MG63 (cell line): ENCODE data around the gene MZT2B. TPM values are rescaled to one million over a fixed set of nuclear protein-coding genes. Genes with fewer than 3 reads are reported as not detected.
"Not testable (repeated sequence)": the region's sequence is repeated elsewhere in the genome, so short reads cannot be mapped to it uniquely, and the experiment has no call there.

Experiments used
- DNase-seq: peaks from one replicate; pipeline ENCODE4 v3.0.0-alpha.2; 2020
- H3K27me3 ChIP-seq: fragments of 250-450 bp; sonication (Bioruptor Pico); 2 replicates; pipeline ENCODE4 v1.5.1; 2020; ENCODE audit warnings: mild to moderate bottlenecking, moderate library complexity
- H3K36me3 ChIP-seq: fragments of 250-450 bp; sonication (Bioruptor Pico); 2 replicates; pipeline ENCODE4 v1.5.1; 2020; ENCODE audit warnings: mild to moderate bottlenecking, moderate library complexity
- H3K4me3 ChIP-seq: fragments of 250-450 bp; sonication (Bioruptor Pico); 2 replicates; pipeline ENCODE4 v1.5.1; 2020; ENCODE audit warnings: mild to moderate bottlenecking, moderate library complexity
- H3K9me3 ChIP-seq: fragments of 250-450 bp; sonication (Bioruptor Pico); 2 replicates; pipeline ENCODE4 v1.5.1; 2020; ENCODE audit warnings: mild to moderate bottlenecking, moderate library complexity
- total RNA-seq: library from RNA; depleted of rRNA; stranded (reverse); fragments of >200 nt; shearing (Covaris generic); gene quantifications from 2 replicates; pipeline ENCODE4 v1.2.3, GENCODE V29; 2014; ENCODE audit warnings: low replicate concordance

The MZT2B gene
- total RNA-seq, 1 experiment from 2014 or later = 576 TPM

DNA sequence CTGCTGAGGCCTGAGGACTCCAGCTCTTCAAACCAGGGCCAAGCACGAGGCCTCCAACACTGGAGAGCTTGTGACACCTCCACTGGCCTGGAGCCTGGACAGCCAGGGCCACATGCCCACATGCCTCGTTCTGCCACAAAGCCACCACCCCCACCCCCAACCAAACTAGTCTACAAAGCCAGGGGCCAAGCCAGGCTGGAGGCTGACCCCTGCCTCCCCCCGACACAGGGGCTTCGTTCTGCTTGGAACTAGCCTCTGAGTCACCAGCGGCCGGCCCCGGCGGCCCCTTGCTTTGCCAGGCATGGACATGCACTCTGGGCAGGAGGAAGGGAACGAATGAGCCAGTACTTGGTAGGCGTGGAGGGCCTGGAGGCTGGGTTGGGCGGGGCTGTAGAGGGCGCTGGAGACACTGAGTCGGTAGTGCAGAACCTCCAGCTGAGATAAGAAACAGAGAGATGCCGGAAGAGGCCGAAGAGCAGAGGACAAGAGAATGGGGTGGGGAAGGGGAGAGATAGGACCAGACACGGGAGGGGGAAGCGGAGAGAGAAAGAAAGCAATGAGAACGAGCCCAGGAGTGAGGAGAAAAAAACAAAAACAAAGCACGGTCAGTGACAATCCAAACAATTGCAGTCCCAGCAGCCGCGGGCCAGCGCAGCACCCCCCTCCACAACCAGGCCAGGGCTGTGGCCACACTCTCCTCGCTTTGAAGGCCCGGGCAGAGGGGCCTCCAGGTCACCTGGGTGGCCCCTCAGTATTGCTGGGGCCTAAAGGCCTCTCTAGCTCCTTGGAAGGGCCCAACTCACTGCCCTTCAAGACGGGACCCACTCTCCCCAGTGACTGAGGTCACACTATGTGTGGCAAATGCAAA, 21.0 kb upstream of the MZT2B start:
- not testable (repeated sequence) for H3K27me3 ChIP-seq, DNase-seq, H3K4me3 ChIP-seq, H3K9me3 ChIP-seq
- H3K36me3 ChIP-seq = peaks cover 13% of the 10 kb centered on the region

DNA sequence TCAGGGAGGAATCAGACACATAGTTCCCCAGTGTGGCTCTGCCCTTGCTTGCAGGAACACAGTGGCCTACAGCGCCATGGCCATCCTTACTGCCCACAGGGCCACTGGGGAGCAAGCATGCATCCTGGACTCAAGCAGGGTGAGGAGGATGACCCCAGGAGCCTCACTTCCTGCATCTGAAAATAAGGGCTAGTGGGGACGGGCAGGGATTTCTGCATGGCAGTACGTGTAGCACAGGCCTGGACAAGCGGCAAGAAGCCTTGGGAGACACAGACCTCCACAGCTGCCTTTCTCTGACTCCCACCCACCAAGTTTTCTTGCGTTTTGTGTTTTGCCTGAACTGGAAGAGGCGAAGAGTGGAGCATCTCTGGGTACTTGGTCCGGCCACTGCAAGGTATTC, 19.6 kb upstream of the MZT2B start:
- H3K9me3 ChIP-seq = not testable (repeated sequence)

DNA sequence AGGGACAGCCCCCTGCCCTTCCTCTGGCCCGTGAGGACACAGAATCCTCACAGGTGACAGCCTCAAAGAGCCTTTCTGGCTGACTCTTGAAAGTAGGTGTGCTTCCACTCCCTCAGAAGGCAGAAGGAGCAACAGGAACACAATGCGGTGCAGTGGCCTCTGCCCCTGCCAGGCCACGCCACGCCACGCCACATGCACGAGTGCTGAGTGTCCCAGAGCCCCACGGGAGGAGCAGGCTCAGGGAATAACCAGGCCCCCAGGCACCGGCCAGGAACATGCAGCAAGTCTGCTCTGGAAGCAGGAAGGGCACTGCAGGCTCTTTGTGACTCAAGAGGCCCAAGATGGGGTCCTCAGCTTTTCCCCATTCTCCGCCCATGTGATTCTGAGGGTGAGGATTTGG, 19.1 kb upstream of the MZT2B start:
- Histone ChIP-seq H3K9me3 (no peaks in the 10 kb centered on the region), H3K36me3 (peaks cover 14% of the 10 kb centered on the region), H3K4me3 (no peak overlapping the region), H3K27me3 (no peaks in the 10 kb centered on the region)
- DNase-seq = no peak

More for the DNA sequence above, 19.6 kb upstream of the MZT2B start:
- H3K4me3 ChIP-seq, DNase-seq, H3K27me3 ChIP-seq: not testable (repeated sequence)
- H3K36me3 ChIP-seq = peaks cover 14% of the 10 kb centered on the region

- no peaks in the 10 kb centered on the region for H3K9me3 ChIP-seq
- H3K4me3 ChIP-seq = no peak overlapping the region
- DNase-seq = no peak
- H3K27me3 ChIP-seq = no peaks in the 10 kb centered on the region
- H3K36me3 ChIP-seq = peaks cover 14% of the 10 kb centered on the region
Observed at GRCh38 chr2:130165293-130166016, 16.6 kb upstream of the MZT2B start.

DNA sequence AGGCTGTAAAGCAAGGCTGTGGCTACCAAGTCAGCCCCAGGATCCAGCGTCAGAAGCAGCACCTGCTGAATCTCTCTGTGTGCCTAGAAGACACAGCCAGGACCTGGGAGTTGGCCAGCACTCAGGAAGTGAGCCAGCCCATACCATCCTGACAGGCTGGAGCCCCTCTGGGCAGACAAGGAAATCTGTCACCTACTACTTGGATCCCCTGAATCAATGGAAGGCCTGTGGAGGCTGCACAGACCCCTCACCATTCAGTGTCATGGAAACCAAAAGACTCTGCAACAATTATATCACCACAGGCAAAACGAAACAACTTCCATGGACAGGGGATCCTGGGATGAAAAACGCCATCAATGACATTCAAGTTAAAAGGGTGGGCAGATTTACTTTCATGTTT, 15.5 kb upstream of the MZT2B start:
- not testable (repeated sequence) for H3K27me3 ChIP-seq, DNase-seq, H3K4me3 ChIP-seq, H3K9me3 ChIP-seq
- H3K36me3 ChIP-seq = peaks cover 14% of the 10 kb centered on the region

GRCh38 chr2:130169163-130169562, 12.9 kb upstream of the MZT2B start:
- not testable (repeated sequence) for H3K4me3 ChIP-seq, H3K9me3 ChIP-seq, DNase-seq, H3K27me3 ChIP-seq
- H3K36me3 ChIP-seq = peaks cover 13% of the 10 kb centered on the region

DNA sequence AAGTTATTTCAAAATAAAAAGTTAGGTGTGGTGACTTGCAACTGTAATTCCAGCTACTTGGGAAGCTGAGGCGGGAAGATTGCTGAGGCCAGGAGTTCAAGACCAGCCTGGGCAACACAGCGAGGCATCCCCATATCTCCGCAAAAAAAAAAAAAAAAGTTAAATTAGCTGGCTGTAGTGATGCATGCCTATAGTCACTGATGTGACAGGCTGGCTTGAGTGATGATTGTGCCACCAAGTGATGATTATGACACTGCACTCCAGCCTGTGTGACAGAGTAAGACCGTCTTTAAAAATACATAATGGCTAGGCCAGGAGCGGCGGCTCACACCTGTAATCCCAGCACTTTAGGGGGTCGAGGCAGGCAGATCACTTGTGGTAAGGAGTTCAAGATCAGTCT, 12.2 kb upstream of the MZT2B start:
- peaks cover 15% of the 10 kb centered on the region for H3K36me3 ChIP-seq
- H3K27me3 ChIP-seq = no peaks in the 10 kb centered on the region
- no peak overlapping the region for H3K4me3 ChIP-seq
- no peaks in the 10 kb centered on the region for H3K9me3 ChIP-seq
- no peak for DNase-seq

DNA sequence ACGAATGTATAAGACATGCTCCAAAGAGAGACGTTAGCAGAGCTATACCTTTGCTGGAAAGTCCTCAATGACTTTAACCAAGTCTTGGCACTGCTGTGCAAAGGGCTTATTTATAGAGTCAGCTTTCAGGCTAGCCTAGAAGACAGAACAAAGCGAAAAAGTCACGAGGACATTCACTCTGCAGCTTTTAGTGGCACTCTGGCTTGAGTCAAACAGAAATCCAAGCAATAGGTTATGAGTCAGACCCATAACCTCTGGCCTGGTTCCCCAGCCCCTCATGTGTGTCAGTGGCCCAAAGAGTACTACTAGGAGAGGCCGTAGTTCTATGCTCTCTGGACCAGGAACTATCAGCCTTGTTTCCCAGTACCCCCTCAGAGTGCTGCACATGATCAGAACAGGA, 7.2 kb upstream of the MZT2B start:
- H3K4me3 ChIP-seq, H3K27me3 ChIP-seq, DNase-seq, H3K9me3 ChIP-seq: not testable (repeated sequence)
- H3K36me3 ChIP-seq = peaks cover 16% of the 10 kb centered on the region

DNA sequence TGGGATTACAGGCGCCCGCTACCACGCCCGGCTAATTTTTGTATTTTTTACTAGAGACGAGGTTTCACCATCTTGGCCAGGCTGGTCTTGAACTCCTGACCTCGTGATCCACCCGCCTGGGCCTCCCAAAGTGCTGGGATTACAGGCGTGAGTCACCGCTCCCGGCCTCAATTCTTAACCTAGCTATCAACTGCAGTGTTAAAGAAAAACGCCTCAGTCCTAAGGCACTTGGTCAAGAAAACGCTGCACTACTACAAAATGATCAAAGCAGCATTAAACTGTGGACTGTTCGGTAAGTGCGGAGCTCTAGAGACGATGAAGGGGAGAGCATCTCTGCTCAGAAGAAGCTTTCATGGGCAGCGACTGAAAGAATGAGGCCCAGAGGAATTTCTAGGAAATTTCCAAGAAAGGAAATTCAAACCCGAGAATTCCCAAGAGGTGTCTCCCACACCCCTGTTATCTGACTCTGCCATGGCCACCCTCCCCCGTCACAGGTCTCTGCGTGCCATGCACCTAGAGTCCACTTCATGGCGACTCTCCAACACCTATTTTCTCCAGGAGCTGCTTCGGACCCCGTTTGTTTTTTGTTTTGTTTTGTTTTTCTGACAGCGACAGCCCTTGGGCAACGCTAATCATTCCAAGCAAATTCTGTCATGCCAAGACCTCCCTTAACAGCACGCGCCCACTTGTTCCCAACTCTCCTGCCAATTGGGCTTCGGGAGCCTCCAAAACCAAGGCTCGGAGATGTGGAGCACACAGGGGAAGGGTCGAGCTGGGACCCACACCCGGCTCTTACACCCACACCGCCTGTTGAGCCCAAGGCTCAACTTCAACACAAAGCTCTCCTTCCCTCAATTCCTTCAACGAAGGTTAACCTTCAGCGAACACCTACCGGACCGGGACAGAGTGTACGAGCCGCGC, 1.4 kb upstream of the MZT2B start:
- Histone ChIP-seq H3K4me3 (peak overlapping the region; percentile 70), H3K36me3 (peaks cover 22% of the 10 kb centered on the region)
- peak; percentile 44 for DNase-seq
- not testable (repeated sequence) for H3K27me3 ChIP-seq, H3K9me3 ChIP-seq

- peaks cover 22% of the 10 kb centered on the region for H3K36me3 ChIP-seq
- no peaks in the 10 kb centered on the region for H3K27me3 ChIP-seq
- DNase-seq = peak; percentile 95
- H3K9me3 ChIP-seq = no peaks in the 10 kb centered on the region
- H3K4me3 ChIP-seq = peak within 1 kb of the TSS; percentile 70
Observed at GRCh38 chr2:130181325-130181879, 660 bp upstream of the MZT2B start, which contains the start of gene SMPD4. Gene SMPD4 (minus strand): TSS chr2:130181602. CDS start chr2:130176592, 5,010 bp downstream.

GRCh38 chr2:130182826-130183511, 907 bp downstream of the MZT2B start:
- H3K9me3 ChIP-seq, H3K27me3 ChIP-seq: not testable (repeated sequence)
- H3K4me3 ChIP-seq = peak overlapping the region; percentile 70
- DNase-seq = peak; percentile 47
- H3K36me3 ChIP-seq = peaks cover 26% of the 10 kb centered on the region

GRCh38 chr2:130183512-130184373, 1.7 kb downstream of the MZT2B start:
- peak overlapping the region; percentile 70 for H3K4me3 ChIP-seq
- DNase-seq = peak; percentile 54
- no peaks in the 10 kb centered on the region for H3K9me3 ChIP-seq
- no peaks in the 10 kb centered on the region for H3K27me3 ChIP-seq
- H3K36me3 ChIP-seq = peaks cover 26% of the 10 kb centered on the region

GRCh38 chr2:130185436-130185835, 3.4 kb downstream of the MZT2B start:
- Histone ChIP-seq H3K4me3 (no peak overlapping the region), H3K27me3 (no peaks in the 10 kb centered on the region), H3K9me3 (no peaks in the 10 kb centered on the region), H3K36me3 (peaks cover 23% of the 10 kb centered on the region)
- no peak for DNase-seq

DNA sequence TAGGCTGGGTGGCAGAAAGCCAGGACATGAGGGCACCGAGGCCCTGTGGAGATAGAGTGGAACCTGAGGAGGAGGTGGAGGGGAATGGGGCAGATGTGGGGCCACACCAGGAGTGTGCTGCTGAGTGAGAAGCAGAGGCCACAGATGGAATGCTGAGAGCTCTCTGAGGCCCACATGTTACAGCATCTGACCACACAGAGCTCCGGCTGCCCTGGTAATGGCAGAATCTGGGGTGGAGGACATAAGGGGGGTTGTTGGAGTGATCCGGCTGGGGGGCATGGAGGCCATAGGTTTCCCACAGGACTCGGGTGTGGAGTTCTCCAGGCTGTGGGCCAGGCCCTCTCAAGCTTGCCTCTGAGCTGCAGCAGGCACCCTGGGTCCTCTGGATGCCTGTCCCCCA, 3.8 kb downstream of the MZT2B start:
- H3K9me3 ChIP-seq = no peaks in the 10 kb centered on the region
- H3K27me3 ChIP-seq = no peaks in the 10 kb centered on the region
- H3K4me3 ChIP-seq = no peak overlapping the region
- no peak for DNase-seq
- H3K36me3 ChIP-seq = peaks cover 23% of the 10 kb centered on the region

- Histone ChIP-seq H3K4me3 (no peak overlapping the region), H3K9me3 (no peaks in the 10 kb centered on the region), H3K36me3 (peaks cover 23% of the 10 kb centered on the region), H3K27me3 (no peaks in the 10 kb centered on the region)
- no peak for DNase-seq
Observed at GRCh38 chr2:130186391-130186790, 4.3 kb downstream of the MZT2B start.
